ENCODE measurements around the gene CPB2. TPM values are rescaled to one million over a fixed set of nuclear protein-coding genes. Genes with fewer than 3 reads are reported as not detected.
A peak's percentile ranks its signal among the peaks of the same experiment; 100 is the strongest.

Gene CPB2
- total RNA-seq, 2 donors from 2014 or later, result not detected

DNA sequence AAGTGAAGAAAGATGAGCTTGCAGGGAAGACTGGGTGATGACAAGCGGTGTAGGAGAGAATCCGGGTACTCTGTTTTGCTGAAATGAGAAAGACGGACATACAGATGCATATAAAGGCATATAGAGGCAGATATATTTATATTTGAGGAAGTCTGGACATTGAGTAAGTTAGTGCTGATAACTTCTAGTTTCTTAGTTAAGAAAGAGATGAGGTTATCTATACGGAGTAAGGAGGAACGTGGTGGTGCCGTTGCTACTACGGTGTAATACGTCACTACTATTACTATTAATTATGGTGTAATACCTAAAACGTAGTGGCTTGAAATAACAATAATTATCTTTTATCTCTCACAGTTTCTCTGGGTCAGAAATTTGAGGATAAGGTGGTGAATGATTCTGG lies 9.8 kb upstream of the CPB2 start:
- ATAC-seq (peak in 1 of 2 donors; percentile 12), DNase-seq (ENCODE audit: low spot score in 2 of 2) (no peak)
- no peaks in the 10 kb centered on the region for H3K36me3 Mint-ChIP-seq
- H3K9me3 Mint-ChIP-seq, result no peaks in the 10 kb centered on the region
- no peak overlapping the region for H3K27ac Mint-ChIP-seq

DNA sequence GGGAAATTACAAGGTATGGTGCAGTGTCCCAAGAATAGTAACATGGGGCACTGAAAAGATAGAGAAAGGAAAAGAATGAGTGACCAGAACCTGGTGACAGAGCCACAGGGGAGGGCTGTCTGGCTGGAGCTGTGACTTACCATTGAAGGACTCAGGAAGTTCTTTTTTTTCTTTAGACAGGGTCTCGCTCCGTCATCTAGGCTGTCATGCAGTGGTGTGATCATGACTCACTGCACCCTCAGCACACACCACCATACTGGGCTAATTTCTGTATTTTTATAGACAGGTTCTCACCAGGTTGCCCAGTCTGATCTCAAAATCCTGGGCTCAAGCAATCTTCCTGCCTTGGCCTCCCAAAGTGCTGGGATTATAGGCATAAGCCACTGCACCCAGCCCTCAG lies 8.8 kb upstream of the CPB2 start:
- Mint-ChIP-seq H3K36me3 (no peaks in the 10 kb centered on the region), H3K27ac (no peak overlapping the region), H3K9me3 (no peaks in the 10 kb centered on the region)
- ATAC-seq, result peak in 1 of 2 donors; percentile 38
- no peak for DNase-seq (ENCODE audit: low spot score in 2 of 2)

DNA sequence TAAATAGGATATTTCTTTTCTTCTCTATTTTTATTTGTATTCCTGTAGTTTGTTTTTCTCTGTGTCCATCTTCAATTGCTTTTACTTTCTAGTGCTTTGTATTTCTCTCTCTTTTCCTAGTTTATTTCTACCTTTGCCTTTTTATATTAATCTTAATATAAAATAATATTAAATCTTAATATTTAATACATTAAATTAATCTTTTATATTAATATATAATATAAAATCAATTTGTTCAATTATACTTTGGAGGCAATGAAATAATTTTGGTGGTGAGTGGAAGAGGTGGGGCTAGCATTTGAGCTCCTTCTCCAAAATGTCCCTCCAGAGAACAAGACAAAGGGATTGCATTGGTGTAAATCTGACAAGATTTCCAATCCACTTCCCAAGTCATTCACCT lies 6.3 kb upstream of the CPB2 start:
- no peaks in the 10 kb centered on the region for H3K9me3 Mint-ChIP-seq
- no peak for ATAC-seq
- H3K36me3 Mint-ChIP-seq, result no peaks in the 10 kb centered on the region
- no peak overlapping the region for H3K27ac Mint-ChIP-seq
- DNase-seq (ENCODE audit: low spot score in 2 of 2), result no peak

DNA sequence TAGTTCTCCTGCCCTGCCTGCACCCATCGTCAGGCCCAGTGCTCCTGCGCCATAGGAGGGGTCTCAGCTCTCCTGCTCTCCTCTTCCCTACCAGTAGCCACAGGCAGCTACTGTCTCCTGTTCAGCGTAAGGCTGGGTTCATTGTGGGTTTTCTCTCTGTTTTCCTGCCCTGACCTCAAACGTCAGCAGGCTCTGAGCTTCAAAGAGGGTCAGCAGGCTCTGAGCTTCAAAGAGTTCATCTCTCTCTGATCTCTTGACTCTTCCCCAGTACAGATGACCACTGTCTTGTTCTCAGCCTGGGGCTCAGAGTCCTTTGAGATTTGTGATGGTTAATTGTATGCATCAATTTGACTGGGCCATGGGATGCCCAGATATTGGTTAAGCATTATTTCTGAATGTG lies 4.6 kb upstream of the CPB2 start:
- ATAC-seq (no peak), DNase-seq (ENCODE audit: low spot score in 2 of 2) (no peak)
- H3K27ac Mint-ChIP-seq, result no peak overlapping the region
- H3K36me3 Mint-ChIP-seq, result no peaks in the 10 kb centered on the region
- no peaks in the 10 kb centered on the region for H3K9me3 Mint-ChIP-seq

DNA sequence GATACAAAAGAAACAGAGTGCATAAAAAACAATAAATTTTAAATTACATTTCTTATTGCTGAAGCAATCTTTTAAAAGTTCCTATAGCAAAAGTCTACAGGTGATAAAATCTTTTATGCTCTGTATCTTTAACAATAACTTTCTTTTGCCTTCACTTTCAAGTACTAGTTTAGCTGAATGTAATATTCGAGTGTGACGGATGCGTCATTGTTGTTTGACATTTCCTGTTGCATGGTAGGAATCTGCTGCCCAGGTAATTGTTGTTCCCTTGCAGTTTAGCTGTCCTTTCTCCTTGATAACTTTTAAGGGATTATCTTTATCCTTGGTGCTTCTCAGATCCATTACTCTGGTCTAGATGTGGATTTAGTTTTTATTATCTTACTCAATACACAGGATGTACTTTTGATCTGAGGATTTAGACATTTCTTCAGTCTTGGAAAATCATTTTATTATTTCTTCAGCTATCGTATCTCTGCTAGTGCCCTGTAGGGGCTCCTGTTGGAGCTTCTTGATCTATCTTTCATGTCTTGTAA lies 2.1 kb upstream of the CPB2 start:
- Mint-ChIP-seq H3K9me3 (peaks cover 0 to 4% of the 10 kb centered on the region in 2 donors), H3K36me3 (no peaks in the 10 kb centered on the region), H3K27ac (no peak overlapping the region)
- peak in 1 of 2 donors; percentile 34 for ATAC-seq
- no peak for DNase-seq (ENCODE audit: low spot score in 2 of 2)

DNA sequence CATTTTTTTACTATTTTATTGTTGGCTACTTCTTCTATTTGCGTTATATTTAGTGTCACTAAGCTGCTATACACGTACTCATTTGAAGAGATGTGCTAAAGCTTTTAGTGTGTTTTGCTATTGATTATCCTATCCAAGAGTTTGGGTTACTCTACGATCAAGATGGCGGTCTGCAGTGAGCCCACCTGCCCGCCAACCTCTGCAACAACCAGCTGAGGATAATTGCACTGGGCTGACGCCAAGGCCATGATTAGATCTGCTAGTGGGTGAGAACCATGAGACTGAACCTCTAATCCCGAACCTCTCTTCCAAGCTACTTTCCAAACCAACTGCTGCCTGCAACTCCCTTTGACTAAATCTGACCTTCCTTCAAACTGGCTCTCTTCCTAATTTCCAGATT lies 1.8 kb downstream of the CPB2 start:
- ATAC-seq, result no peak

DNA sequence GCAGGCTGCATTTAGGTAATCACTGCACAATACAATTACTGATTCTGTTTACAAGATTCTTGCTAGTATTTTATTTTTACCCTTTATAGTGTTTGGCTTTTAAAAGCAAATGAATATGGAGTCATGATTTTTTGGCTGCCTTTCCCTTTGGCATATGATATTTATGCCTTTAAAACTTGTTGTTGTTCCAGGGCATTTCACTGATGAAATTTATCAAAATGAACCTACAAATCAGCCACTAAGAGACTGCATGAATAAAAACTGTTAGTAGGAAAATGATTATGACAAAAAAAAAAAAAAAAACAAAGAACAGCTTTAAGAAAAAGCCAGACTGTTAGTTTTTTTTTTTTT lies 2.6 kb downstream of the CPB2 start:
- no peak for DNase-seq (ENCODE audit: low spot score in 2 of 2)
- no peaks in the 10 kb centered on the region for H3K36me3 Mint-ChIP-seq
- H3K27ac Mint-ChIP-seq, result no peak overlapping the region
- no peak for ATAC-seq
- peaks cover 0 to 4% of the 10 kb centered on the region in 2 donors for H3K9me3 Mint-ChIP-seq

More for the DNA sequence above, 1.8 kb downstream of the CPB2 start:
- H3K9me3 Mint-ChIP-seq, result peaks cover 0 to 4% of the 10 kb centered on the region in 2 donors
- H3K27ac Mint-ChIP-seq, result no peak overlapping the region
- H3K36me3 Mint-ChIP-seq, result no peaks in the 10 kb centered on the region
- no peak for DNase-seq (ENCODE audit: low spot score in 2 of 2)

DNA sequence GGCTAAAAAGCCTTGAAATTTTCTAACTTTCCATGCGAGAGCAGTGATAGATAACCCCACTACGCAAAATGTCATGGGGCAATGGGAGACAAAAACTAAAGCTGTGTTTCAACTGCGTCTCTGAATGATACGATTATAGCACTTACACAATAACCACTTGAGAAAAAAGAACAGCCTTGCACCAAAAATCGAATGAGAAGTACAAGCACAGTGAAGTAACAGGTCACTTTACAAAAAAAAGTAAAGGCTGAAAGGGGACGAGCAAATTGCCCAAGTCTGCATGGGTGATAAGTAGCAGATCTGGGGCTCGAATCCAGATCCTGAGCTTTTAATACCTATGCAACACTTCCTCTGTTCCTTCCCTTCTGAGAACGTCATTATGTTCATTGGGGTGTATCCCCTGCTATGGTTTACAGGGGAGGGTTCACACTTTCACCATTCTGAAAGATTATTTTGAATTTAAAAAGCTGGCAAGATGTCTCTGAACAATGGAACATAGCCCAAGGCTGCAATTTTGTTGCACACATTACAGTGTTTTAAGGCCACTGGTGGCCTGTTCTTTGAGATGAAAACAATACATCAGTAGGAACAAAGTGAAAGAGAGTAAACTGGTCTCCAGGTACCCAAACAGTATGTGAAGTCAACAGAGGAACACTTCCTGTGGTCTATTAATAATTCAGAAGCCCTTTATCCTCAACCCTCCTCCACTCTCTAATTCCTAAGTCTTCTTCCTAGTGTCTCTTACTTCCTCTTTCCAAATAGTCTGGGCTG lies 3.2 kb downstream of the CPB2 start:
- DNase-seq (ENCODE audit: low spot score in 2 of 2), result no peak
- no peak for ATAC-seq
- Mint-ChIP-seq H3K9me3 (peaks cover 0 to 4% of the 10 kb centered on the region in 2 donors), H3K27ac (no peak overlapping the region), H3K36me3 (no peaks in the 10 kb centered on the region)

DNA sequence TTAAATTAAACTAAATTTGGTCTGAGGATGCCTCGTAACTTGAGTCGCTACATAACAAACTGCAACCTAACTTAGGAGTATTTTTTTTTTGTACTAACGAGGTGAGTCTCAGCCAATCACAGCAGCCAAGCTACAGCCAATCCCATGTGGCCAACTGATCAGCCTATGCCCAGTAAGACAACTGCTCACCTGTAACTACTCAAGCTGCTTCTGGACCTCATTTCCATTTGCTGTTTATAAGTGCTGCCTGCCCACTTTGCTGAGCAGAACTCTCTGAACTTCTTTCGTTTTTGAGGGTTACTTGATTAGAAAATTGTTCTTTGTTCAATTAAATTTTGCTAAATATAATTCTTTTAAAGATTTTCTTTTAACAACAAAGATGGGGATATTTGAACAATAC lies 3.8 kb downstream of the CPB2 start:
- Mint-ChIP-seq H3K36me3 (no peaks in the 10 kb centered on the region), H3K9me3 (peaks cover 0 to 8% of the 10 kb centered on the region in 2 donors), H3K27ac (no peak overlapping the region)
- ATAC-seq, result no peak
- no peak for DNase-seq (ENCODE audit: low spot score in 2 of 2)

DNA sequence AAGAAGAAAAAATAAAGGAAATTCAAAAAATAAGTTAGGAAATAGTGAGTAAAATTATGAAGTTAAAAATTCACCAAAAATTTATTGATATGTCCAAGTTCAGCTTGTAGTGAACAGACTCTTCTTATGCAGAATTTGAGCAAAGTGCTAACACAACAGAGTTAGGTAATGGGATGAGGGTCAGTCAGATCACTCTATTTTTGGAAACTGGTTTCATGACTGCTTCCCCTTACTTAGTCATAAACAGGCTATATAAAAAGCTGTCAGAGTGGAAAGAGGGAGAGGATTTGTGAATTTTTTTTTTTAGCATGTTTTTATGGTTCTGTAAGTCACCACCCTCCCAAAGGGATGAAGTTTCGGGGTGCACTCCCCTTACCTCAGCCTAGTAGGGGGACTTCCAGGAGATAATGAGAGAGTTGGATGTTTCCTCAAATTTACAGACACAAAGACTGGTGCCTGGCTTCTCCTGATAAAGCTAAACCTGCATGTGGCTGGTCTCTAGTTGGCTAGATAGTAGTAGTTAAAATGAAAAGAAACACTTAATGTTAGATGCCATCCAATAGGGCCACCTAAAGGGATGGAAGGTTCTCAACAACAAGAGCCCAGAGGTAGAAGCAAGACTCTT lies 4.5 kb downstream of the CPB2 start:
- DNase-seq (ENCODE audit: low spot score in 2 of 2) (no peak), ATAC-seq (no peak)
- H3K36me3 Mint-ChIP-seq, result no peaks in the 10 kb centered on the region
- no peak overlapping the region for H3K27ac Mint-ChIP-seq
- H3K9me3 Mint-ChIP-seq, result peaks cover 0 to 8% of the 10 kb centered on the region in 2 donors

DNA sequence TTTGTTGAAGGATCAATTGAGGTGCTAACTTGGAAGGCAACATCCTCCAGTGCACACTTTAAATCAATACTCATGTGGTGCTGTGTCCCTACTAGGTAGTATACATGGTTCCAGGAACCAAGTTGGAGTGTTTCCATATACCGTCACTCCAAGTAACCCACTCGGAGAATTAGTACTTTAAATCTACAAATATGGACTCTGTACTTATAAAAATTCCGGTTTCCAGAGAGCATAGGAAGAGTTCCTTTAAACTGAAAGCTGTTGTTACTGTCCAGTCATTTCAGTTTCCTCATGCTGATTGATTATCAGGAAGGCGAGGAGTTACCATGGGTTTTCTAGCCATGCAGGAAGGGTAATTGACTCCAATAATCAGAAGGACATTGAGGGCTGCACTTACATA lies 7.2 kb downstream of the CPB2 start:
- peaks cover 0 to 4% of the 10 kb centered on the region in 2 donors for H3K9me3 Mint-ChIP-seq
- H3K27ac Mint-ChIP-seq, result no peak overlapping the region
- H3K36me3 Mint-ChIP-seq, result no peaks in the 10 kb centered on the region
- ATAC-seq, result no peak
- no peak for DNase-seq (ENCODE audit: low spot score in 2 of 2)

DNA sequence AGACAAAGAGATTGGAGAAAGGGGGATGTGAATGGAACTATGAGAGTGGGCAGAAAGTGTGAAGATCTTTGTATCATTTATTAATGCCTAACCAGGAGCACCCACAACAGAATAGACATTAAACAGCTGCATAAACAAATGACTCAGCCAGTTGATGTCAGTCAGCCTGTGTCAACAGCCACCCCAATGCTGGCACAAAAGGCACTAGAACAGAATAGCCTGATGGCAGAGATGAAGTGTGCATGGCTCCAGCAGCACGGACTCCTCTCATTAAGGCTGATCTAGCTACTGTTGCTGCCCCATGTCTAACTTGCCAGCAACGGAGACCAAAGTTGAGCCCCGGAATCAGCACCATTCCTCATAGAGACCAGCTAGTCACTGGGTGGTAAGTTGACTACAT lies 7.8 kb downstream of the CPB2 start:
- ATAC-seq, result no peak
- DNase-seq (ENCODE audit: low spot score in 2 of 2), result no peak
- Mint-ChIP-seq H3K27ac (no peak overlapping the region), H3K9me3 (peaks cover 0 to 4% of the 10 kb centered on the region in 2 donors), H3K36me3 (no peaks in the 10 kb centered on the region)

DNA sequence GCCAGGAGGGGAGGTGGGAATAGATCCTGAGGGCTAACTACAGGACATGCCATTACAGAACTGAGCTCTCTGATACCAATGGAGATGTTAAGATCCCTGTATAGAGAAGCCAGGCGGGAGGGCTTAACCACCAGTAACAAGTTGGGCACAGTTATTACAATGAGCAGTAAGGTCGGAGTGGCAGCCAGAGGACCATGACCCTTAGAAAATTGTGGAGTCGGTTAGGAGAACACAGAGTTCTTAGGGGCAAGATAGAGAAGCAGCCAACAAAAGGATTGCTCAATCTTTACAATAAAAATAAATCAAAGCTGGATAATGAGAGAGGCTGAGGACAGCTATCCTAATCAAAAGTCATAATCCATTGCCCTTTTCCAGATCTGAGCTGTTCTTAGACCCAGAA lies 10.4 kb downstream of the CPB2 start:
- Mint-ChIP-seq H3K27ac (no peak overlapping the region), H3K36me3 (no peaks in the 10 kb centered on the region)
- DNase-seq (ENCODE audit: low spot score in 2 of 2), result no peak

DNA sequence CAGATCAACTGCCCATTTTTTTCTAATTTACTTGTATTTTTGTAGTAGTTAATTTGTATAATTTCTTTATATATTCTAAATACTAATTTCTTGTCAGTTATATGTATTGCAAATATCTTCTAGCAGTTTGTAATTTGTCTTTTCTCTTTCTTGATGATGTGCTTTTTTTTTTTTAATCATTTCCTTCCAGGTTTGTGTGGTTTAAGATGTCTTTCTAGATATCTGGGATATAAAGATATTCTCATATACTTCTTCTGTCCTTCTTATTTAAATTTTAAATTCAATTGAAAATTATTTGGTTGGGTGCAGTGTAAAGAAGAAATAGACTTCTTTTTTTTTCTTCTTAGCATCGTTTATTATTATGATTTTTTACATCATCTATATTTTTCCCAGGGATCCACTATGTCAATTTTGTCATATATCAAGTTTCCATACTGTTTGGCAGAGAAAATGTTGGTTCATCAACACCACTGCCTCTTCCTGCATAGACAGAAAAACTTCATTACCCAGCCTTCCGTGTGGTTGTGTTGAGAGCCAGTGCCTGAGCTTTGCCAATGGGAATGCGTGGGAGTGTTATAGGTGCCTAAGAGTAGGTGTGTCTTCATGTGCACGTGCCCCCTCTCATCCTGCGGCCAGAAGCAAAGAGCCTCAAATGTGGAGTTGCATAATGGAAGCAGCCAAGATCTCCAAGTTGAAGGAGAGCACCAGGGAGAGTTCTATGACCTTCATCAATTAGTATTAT lies 15.8 kb downstream of the CPB2 start:
- Mint-ChIP-seq H3K9me3 (no peaks in the 10 kb centered on the region), H3K36me3 (no peaks in the 10 kb centered on the region), H3K27ac (no peak overlapping the region)
- ATAC-seq (no peak), DNase-seq (ENCODE audit: low spot score in 2 of 2) (no peak)

More for the DNA sequence above, 10.4 kb downstream of the CPB2 start:
- no peak for ATAC-seq
- H3K9me3 Mint-ChIP-seq, result peaks cover 0 to 4% of the 10 kb centered on the region in 2 donors

DNA sequence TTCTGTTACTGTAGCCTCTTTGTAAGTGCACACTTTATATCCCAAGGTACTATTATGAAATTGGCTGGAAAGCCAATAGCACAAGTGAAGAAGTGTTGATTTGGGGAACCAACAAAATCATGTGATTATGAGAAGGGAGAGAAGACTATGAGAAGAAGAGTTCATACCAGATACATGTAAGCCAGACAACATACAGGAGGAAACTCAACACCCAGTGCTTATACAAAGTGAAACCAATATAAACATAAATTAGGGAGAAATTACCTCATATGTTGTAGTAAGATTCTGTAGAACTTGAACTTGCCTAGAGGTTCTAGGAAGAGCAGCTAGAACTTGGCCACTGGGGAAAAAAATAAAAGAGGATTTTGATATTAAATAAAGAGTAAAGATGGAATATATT lies 17.4 kb downstream of the CPB2 start:
- no peaks in the 10 kb centered on the region for H3K9me3 Mint-ChIP-seq
- ATAC-seq, result no peak
- DNase-seq (ENCODE audit: low spot score in 2 of 2), result no peak
- peak overlapping the region in 1 of 2 donors; percentile 72 for H3K27ac Mint-ChIP-seq
- no peaks in the 10 kb centered on the region for H3K36me3 Mint-ChIP-seq

DNA sequence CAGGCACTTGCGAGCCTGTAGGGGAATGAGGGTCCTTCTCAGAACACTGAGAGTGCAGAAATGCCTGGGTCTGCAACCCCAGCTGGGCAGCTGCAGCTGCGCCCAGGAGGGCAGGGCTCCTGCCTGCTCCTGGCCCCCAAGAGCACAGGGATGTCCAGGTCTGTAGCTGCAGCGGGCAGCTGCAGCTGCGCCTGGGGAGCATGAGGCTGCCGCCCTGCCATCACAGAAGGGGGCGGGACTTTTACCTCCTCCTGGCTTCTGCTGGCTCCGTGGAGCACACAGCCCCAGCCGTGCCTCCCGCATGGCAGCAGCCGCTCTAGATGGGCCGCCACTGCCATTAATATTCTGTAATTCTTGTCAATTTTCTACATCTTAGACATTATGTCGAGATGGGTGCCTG lies 17.8 kb downstream of the CPB2 start:
- Mint-ChIP-seq H3K27ac (no peak overlapping the region), H3K9me3 (no peaks in the 10 kb centered on the region), H3K36me3 (no peaks in the 10 kb centered on the region)
- ATAC-seq (no peak), DNase-seq (ENCODE audit: low spot score in 2 of 2) (no peak)

DNA sequence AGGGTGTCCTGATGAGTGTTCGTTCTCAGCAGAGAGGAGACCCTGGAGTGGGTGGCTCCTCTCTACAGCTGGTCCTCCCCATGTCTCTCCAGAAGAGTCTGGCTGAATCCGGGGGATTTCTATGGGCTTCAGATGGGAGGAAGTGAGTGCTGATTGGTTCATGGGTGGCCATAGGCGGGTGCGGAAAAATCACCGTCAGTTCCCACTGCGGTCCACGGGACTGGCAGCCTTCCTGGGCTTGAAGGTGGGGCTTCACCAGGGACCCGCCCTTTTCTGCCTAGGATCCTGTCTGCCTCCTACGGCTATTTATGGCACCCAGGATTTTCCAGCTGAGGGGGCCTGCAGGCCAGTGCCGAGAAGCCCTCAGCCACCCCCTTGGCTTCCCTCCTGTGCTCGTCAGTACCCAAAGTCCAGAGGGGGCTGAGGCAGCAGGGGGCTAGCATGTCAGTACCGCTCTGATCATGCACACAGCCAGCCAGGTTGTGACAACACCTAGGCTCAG lies 18.4 kb downstream of the CPB2 start:
- H3K36me3 Mint-ChIP-seq, result no peaks in the 10 kb centered on the region
- no peak for ATAC-seq

More for the DNA sequence above, 18.4 kb downstream of the CPB2 start:
- H3K27ac Mint-ChIP-seq, result no peak overlapping the region
- no peaks in the 10 kb centered on the region for H3K9me3 Mint-ChIP-seq
- DNase-seq (ENCODE audit: low spot score in 2 of 2), result no peak
